Stimulated activated CD8-positive, alpha-beta memory T cell treated with anti-CD3 and anti-CD28 coated beads, Interleukin-7, amount 100 ng/mL, for 1 hour (primary cell): Measurements from ENCODE around the gene TPPP3.
"Not testable (repeated sequence)": the region's sequence is repeated elsewhere in the genome, so short reads cannot be mapped to it uniquely, and the experiment has no call there.

Source experiments
- DNase-seq, 2 donors: peaks; one replicate each; pipeline ENCODE4 v3.0.0-alpha.2; 2020; ENCODE audit warnings: low read depth in 2 of 2

The TPPP3 gene

GRCh38 chr16:67426022-67426421 is 32.7 kb upstream of the TPPP3 start:
- no peak for DNase-seq

GRCh38 chr16:67425580-67425979 is 32.3 kb upstream of the TPPP3 start:
- no peak for DNase-seq

- DNase-seq: no peak
Observed at GRCh38 chr16:67425061-67425460, 31.8 kb upstream of the TPPP3 start.

- no peak for DNase-seq
Observed at GRCh38 chr16:67424261-67424615, 30.9 kb upstream of the TPPP3 start.

- no peak for DNase-seq
Observed at GRCh38 chr16:67423611-67424260, 30.4 kb upstream of the TPPP3 start.

- DNase-seq: no peak
Observed at GRCh38 chr16:67423015-67423414, 29.7 kb upstream of the TPPP3 start.

- no peak for DNase-seq
Observed at GRCh38 chr16:67421030-67421429, 27.7 kb upstream of the TPPP3 start.

GRCh38 chr16:67419931-67420330 is 26.6 kb upstream of the TPPP3 start:
- DNase-seq: no peak

- no peak for DNase-seq
Observed at GRCh38 chr16:67419502-67419901, 26.2 kb upstream of the TPPP3 start.

GRCh38 chr16:67417333-67418061 is 24.2 kb upstream of the TPPP3 start:
- DNase-seq: no peak

GRCh38 chr16:67415872-67416793 is 22.8 kb upstream of the TPPP3 start, which contains the start of gene ZDHHC1:
TSS of gene ZDHHC1 (minus strand) at chr16:67416477. CDS start at chr16:67407775, 8,702 bp downstream.
- DNase-seq: no peak

- DNase-seq: not testable (repeated sequence)
Observed at GRCh38 chr16:67415421-67415820, 22.1 kb upstream of the TPPP3 start.

GRCh38 chr16:67413978-67414911 is 20.9 kb upstream of the TPPP3 start:
- DNase-seq: no peak

- DNase-seq: no peak
Observed at GRCh38 chr16:67412294-67412693, 19.0 kb upstream of the TPPP3 start.

- no peak for DNase-seq
Observed at GRCh38 chr16:67411339-67411738, 18.0 kb upstream of the TPPP3 start.

GRCh38 chr16:67409631-67410030 is 16.3 kb upstream of the TPPP3 start:
- no peak for DNase-seq

GRCh38 chr16:67407788-67408452 is 14.6 kb upstream of the TPPP3 start:
- no peak for DNase-seq

- DNase-seq: no peak
Observed at GRCh38 chr16:67407176-67407787, 14.0 kb upstream of the TPPP3 start.

GRCh38 chr16:67406111-67406971 is 13.0 kb upstream of the TPPP3 start:
- DNase-seq: no peak
